Heart right ventricle (tissue), 16 donors: Measurements from ENCODE around the gene VANGL1. TPM values are rescaled to one million over a fixed set of nuclear protein-coding genes. Genes with fewer than 3 reads are reported as not detected.

Experiments used
- ATAC-seq, 8 donors: fragments of 200-7000 bp; cut with Tn5 transposase; one replicate each; pipeline ENCODE4 v1.9.1; 2020; ENCODE audit warnings: mild to moderate bottlenecking in 8 of 8, moderate library complexity in 8 of 8, moderate number of reproducible peaks in 1 of 8
- DNase-seq, 2 donors: peaks; one replicate each; pipeline ENCODE4 v3.0.0-alpha.2; 2020
- H3K27ac ChIP-seq, 10 donors: fragments of 200-600 bp; sonication (generic) in 2 of 10; one replicate each; pipeline versions ENCODE4 v1.5.0 to v1.8.0; 2020 to 2022; ENCODE audit warnings: mild to moderate bottlenecking in 3 of 10
- H3K27me3 ChIP-seq, 7 donors: fragments of 200-600 bp; one replicate each; pipeline ENCODE4 v1.8.0; 2021 to 2022; ENCODE audit warnings: mild to moderate bottlenecking in 2 of 7
- H3K36me3 ChIP-seq, 9 donors: fragments of 200-600 bp; sonication (generic) in 1 of 9; one replicate each; pipeline versions ENCODE4 v1.5.0 to v1.8.0; 2020 to 2022; ENCODE audit warnings: mild to moderate bottlenecking in 2 of 9
- H3K4me1 ChIP-seq, 9 donors: fragments of 200-600 bp; sonication (generic) in 1 of 9; one replicate each; pipeline versions ENCODE4 v1.5.0 to v1.8.0; 2020 to 2022; ENCODE audit warnings: mild to moderate bottlenecking in 4 of 9
- H3K4me3 ChIP-seq, 10 donors: fragments of 200-600 bp; sonication (generic) in 2 of 10; one replicate each; pipeline versions ENCODE4 v1.5.0 to v1.8.0; 2020 to 2022; ENCODE audit warnings: mild to moderate bottlenecking in 7 of 10, moderate library complexity in 2 of 10
- H3K9me3 ChIP-seq, 11 donors: fragments of 200-600 bp in 10 of 11; sonication (generic) in 2 of 11; one replicate each; pipeline versions ENCODE4 v1.5.0 to v1.8.0; 2013 to 2022; ENCODE audit warnings: mild to moderate bottlenecking in 2 of 11, control low read depth in 1 of 11, moderate library complexity in 1 of 11
- CTCF ChIP-seq, 9 donors: fragments of 200-600 bp; sonication (generic) in 2 of 9; IDR thresholded peaks; one replicate each; pipeline versions ENCODE4 v1.5.0 to v1.8.0; 2021 to 2022; ENCODE audit warnings: antibody characterized with exemption in 9 of 9, mild to moderate bottlenecking in 5 of 9, moderate library complexity in 1 of 9
- WGBS, 2 donors: extraction: QIAGEN DNeasy Blood & Tissue Kit; methylation state at CpG; one replicate each; pipeline ENCODE4 v1.1.7; 2013; ENCODE audit warnings: inconsistent platforms in 1 of 2; 5-methylcytosine and 5-hydroxymethylcytosine counted together
- intact Hi-C, 10 donors: fragments of 100-400 bp; cut with DNase I; formaldehyde crosslinking; loops; one replicate each; pipeline versions ENCODE4 v1.11.1 to v1.14.2; 2022
- polyA plus RNA-seq, 2 donors: library from polyadenylated mRNA; stranded (reverse); fragments of 200-250 nt; gene quantifications; one replicate each; pipeline ENCODE4 v1.2.3, GENCODE V29; 2013
- total RNA-seq, 10 donors: library from RNA; stranded (reverse); fragmentation: NEBNext Ultra II Directional in 3 of 10; extraction: Animal tissue kit (Norgen Biotek cat#: 25700) in 3 of 10; gene quantifications; one replicate each; pipeline versions ENCODE4 v1.2.1 to v1.2.4, GENCODE V29; 2021 to 2023
- donor health status: Arrhythmogenic right ventricular cardiomyopathy.
- donor health status: ischemic (EF 13 %, LVEDD 7.1; RV severe dilation, severe dysfunction).
- donor health status: healthy with polysubstance abuse.
- donor health status: DM: no; HTN: yes; CAD: no.
- donor health status: DM: no; HTN: no; CAD: no.
- donor health status: ischemic (EF 25% LVEDD 6.9; RV normal size, moderate dysfunction).
- donor health status: ischemic (EF 25% LVEDD 5.7; RV mildly dilated, moderate dysfunction).
- donor health status: healthy.
- donor health status: DM: yes; HTN: yes; CAD: no.
- donor health status: Ischemic cardiomyopathy.
- donor health status: ischemic (EF 35%, LVEDD 5.7; RV mildly dilated, moderate dysfunction).
- donor health status: nonischemic (EF 11% LVEDD 7.7; RV severe dilation, severe dysfunction).
- donor health status: DM: yes; HTN: yes; CAD: no.
- donor health status: PGD.
- donor health status: ischemic (EF 29% LVEDD 5.4; RV normal size, mild dysfunction).
- donor health status: nonischemic (EF 23%, LVEDD 6.1; RV moderate dilation, normal function).

The VANGL1 gene
- total and polyA plus RNA-seq, 12 donors = 1.7 to 9.8 (median 6.9) TPM

- H3K36me3 ChIP-seq = peaks cover 0 to 45% (median 0%) of the 10 kb centered on the region in 9 donors
- H3K4me3 ChIP-seq = no peak overlapping the region
- H3K27me3 ChIP-seq = no peaks in the 10 kb centered on the region
- no peaks in the 10 kb centered on the region for H3K9me3 ChIP-seq
- no peak for DNase-seq
- TF ChIP-seq CTCF (IDR thresholded peaks at IDR 0.05) = no peak
- WGBS, 2 donors = 32 to 35% methylated on average over 3 of the region's 3 CpGs
- H3K4me1 ChIP-seq = peaks cover 0 to 54% (median 31%) of the 10 kb centered on the region in 9 donors
- intact Hi-C loops = loop anchor here in 1 of 10 donors (10.0 kb wide), 1 partner anchor 58 kb away; the partner anchor contains the start of gene VANGL1
- ATAC-seq = peak in 2 of 8 donors; percentile 4 to 23
- peak overlapping the region in 4 of 10 donors; percentile 14 to 35 (median 28) for H3K27ac ChIP-seq
Observed at GRCh38 chr1:115702959-115703358, 61.2 kb downstream of the VANGL1 start.

GRCh38 chr1:115705085-115705951 is 63.5 kb downstream of the VANGL1 start:
- Histone ChIP-seq H3K4me1 (peaks cover 0 to 72% (median 40%) of the 10 kb centered on the region in 9 donors), H3K27me3 (no peaks in the 10 kb centered on the region), H3K27ac (peak overlapping the region in 4 of 10 donors; percentile 1 to 40 (median 37)), H3K9me3 (no peaks in the 10 kb centered on the region), H3K4me3 (no peak overlapping the region), H3K36me3 (peaks cover 0 to 34% (median 0%) of the 10 kb centered on the region in 9 donors)
- DNase-seq (no peak), ATAC-seq (no peak)
- intact Hi-C loops = loop anchor here in 7 of 10 donors (5.0 to 10.0 kb wide), 6 partner anchors 38 to 98 kb away; partner anchors contain the start of genes VANGL1 (in 2 of the 7) and CASQ2 (in 1 of the 7)
- WGBS, 2 donors = 74 to 77% methylated on average over 12 of the region's 12 CpGs
- no peak for TF ChIP-seq CTCF (IDR thresholded peaks at IDR 0.05)

- DNase-seq = no peak
- no peak overlapping the region for H3K4me3 ChIP-seq
- H3K36me3 ChIP-seq = peaks cover 0 to 28% (median 0%) of the 10 kb centered on the region in 9 donors
- TF ChIP-seq CTCF (IDR thresholded peaks at IDR 0.05) = no peak
- peaks cover 0 to 78% (median 40%) of the 10 kb centered on the region in 9 donors for H3K4me1 ChIP-seq
- ATAC-seq = no peak
- no peaks in the 10 kb centered on the region for H3K9me3 ChIP-seq
- H3K27ac ChIP-seq = peak overlapping the region in 3 of 10 donors; percentile 20 to 40 (median 39)
- 84 to 85% methylated on average over 9 of the region's 9 CpGs for WGBS, 2 donors
- H3K27me3 ChIP-seq = no peaks in the 10 kb centered on the region
- intact Hi-C loops = loop anchor here in 8 of 10 donors (2.0 to 10.0 kb wide), 7 partner anchors 39 to 99 kb away; partner anchors contain the start of genes VANGL1 (in 2 of the 8) and CASQ2 (in 1 of the 8)
Observed at GRCh38 chr1:115705963-115706362, 64.2 kb downstream of the VANGL1 start.
